ENCODE data around the gene MAGOHB. TPM values are rescaled to one million over a fixed set of nuclear protein-coding genes. Genes with fewer than 3 reads are reported as not detected.

MAGOHB gene
- total RNA-seq, 1 donor from 2014 or later, result 19.7 TPM

GRCh38 chr12:10557329-10557728 lies 56.1 kb downstream of the MAGOHB start:
- H3K9me3 ChIP-seq, result no peaks in the 10 kb centered on the region
- peaks cover 3% of the 10 kb centered on the region for H3K27me3 ChIP-seq (ENCODE audit: low read depth)
- no peak for ATAC-seq
- no peaks in the 10 kb centered on the region for H3K4me1 ChIP-seq
- no peak for DNase-seq
- H3K4me3 ChIP-seq, result no peak overlapping the region
- H3K27ac ChIP-seq, result no peak overlapping the region
- no peaks in the 10 kb centered on the region for H3K36me3 ChIP-seq
- TF ChIP-seq CTCF (IDR thresholded peaks at IDR 0.05), result no peak
- intact Hi-C loops (cut with DNase I), result no loop called here

- peak in 1 of 2 donors; percentile 27 for ATAC-seq
- H3K36me3 ChIP-seq, result no peaks in the 10 kb centered on the region
- H3K4me3 ChIP-seq, result no peak overlapping the region
- H3K9me3 ChIP-seq, result no peaks in the 10 kb centered on the region
- DNase-seq, result no peak
- intact Hi-C loops (cut with DNase I), result no loop called here
- H3K27me3 ChIP-seq (ENCODE audit: low read depth), result peaks cover 3% of the 10 kb centered on the region
- no peak overlapping the region for H3K27ac ChIP-seq
- no peaks in the 10 kb centered on the region for H3K4me1 ChIP-seq
- no peak for TF ChIP-seq CTCF (IDR thresholded peaks at IDR 0.05)
These were observed 58.5 kb downstream of the MAGOHB start for GRCh38 chr12:10554756-10555481.

GRCh38 chr12:10554228-10554755 lies 59.1 kb downstream of the MAGOHB start:
- TF ChIP-seq CTCF (IDR thresholded peaks at IDR 0.05), result no peak
- no peak overlapping the region for H3K27ac ChIP-seq

More at GRCh38 chr12:10554228-10554755, 59.1 kb downstream of the MAGOHB start:
- no peaks in the 10 kb centered on the region for H3K36me3 ChIP-seq
- ATAC-seq (peak; percentile 56 to 65), DNase-seq (no peak)
- no peaks in the 10 kb centered on the region for H3K9me3 ChIP-seq
- no peak overlapping the region for H3K4me3 ChIP-seq
- intact Hi-C loops (cut with DNase I), result no loop called here
- H3K27me3 ChIP-seq (ENCODE audit: low read depth), result peaks cover 2% of the 10 kb centered on the region
- no peaks in the 10 kb centered on the region for H3K4me1 ChIP-seq

Other genes starting within 250 kb of the MAGOHB start
- gene KLRK1, start 223.6 kb downstream of the MAGOHB start, total RNA-seq, result 7.5 TPM
- gene KLRC4, start 203.9 kb downstream of the MAGOHB start, total RNA-seq, result not detected
- not detected for gene KLRC3, start 193.0 kb downstream of the MAGOHB start, total RNA-seq
- not detected for gene KLRC2, start 177.6 kb downstream of the MAGOHB start, total RNA-seq
- 1.8 TPM for gene KLRC1, start 160.2 kb downstream of the MAGOHB start, total RNA-seq
- 0.68 TPM for gene EIF2S3B, start 107.7 kb downstream of the MAGOHB start, total RNA-seq
- gene STYK1, start 60.4 kb upstream of the MAGOHB start, total RNA-seq, result 0.53 TPM
- gene YBX3, start 109.7 kb upstream of the MAGOHB start, total RNA-seq, result 278 TPM
- not detected for gene TAS2R7, start 189.0 kb upstream of the MAGOHB start, total RNA-seq
- not detected for gene TAS2R8, start 193.7 kb upstream of the MAGOHB start, total RNA-seq
- gene TAS2R9, start 196.6 kb upstream of the MAGOHB start, total RNA-seq, result not detected
- gene TAS2R10, start 212.7 kb upstream of the MAGOHB start, total RNA-seq, result 0.35 TPM
- 1.7 TPM for gene PRR4, start 235.9 kb upstream of the MAGOHB start, total RNA-seq